ENCODE measurements around the gene FHIT.
"Not testable (repeated sequence)": the region's sequence is repeated elsewhere in the genome, so short reads cannot be mapped to it uniquely, and the experiment has no call there.

Gene FHIT

DNA sequence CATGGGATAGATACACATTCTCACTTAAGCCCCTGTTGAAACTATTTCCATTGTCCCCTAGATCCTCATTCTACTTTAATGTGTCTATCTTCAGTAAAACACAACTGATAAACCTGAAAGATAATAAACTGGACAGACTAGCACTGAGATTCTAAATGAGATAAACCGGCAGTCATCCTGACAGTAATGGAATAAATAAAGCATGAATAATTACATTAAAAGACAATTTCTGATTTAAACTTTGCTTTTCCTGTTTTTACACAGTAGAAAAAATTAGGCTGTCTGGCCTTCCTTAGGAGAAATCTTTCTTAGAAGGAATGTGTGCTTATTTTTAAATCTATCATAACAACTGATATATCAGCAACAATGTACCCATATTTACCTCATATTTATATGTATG is 232.4 kb downstream of the FHIT start:
- TF ChIP-seq GATA1 (IDR thresholded peaks at IDR 0.05; ENCODE audit: low read depth, low read length) = no peak
- no peak for TF ChIP-seq POLR2A (IDR thresholded peaks at IDR 0.05; ENCODE audit: low read length)
- no peak for DNase-seq

GRCh38 chr3:61017028-61017427 is 234.2 kb downstream of the FHIT start:
- not testable (repeated sequence) for DNase-seq

GRCh38 chr3:61015859-61016258 is 235.4 kb downstream of the FHIT start:
- DNase-seq = no peak
- TF ChIP-seq GATA1 (IDR thresholded peaks at IDR 0.05; ENCODE audit: low read depth, low read length) = no peak
- TF ChIP-seq POLR2A (IDR thresholded peaks at IDR 0.05; ENCODE audit: low read length) = no peak

- no peak for TF ChIP-seq POLR2A (IDR thresholded peaks at IDR 0.05; ENCODE audit: low read length)
- no peak for TF ChIP-seq GATA1 (IDR thresholded peaks at IDR 0.05; ENCODE audit: low read depth, low read length)
- DNase-seq = no peak
These were observed 235.8 kb downstream of the FHIT start for GRCh38 chr3:61015408-61015807.

- TF ChIP-seq GATA1 (IDR thresholded peaks at IDR 0.05; ENCODE audit: low read depth, low read length) = no peak
- no peak for TF ChIP-seq POLR2A (IDR thresholded peaks at IDR 0.05; ENCODE audit: low read length)
These were observed 242.3 kb downstream of the FHIT start for GRCh38 chr3:61008998-61009380.

GRCh38 chr3:61008153-61008997 is 242.9 kb downstream of the FHIT start:
- DNase-seq = peak in 1 of 2 experiments; percentile 37
- no peak for TF ChIP-seq GATA1 (IDR thresholded peaks at IDR 0.05; ENCODE audit: low read depth, low read length)
- no peak for TF ChIP-seq POLR2A (IDR thresholded peaks at IDR 0.05; ENCODE audit: low read length)

More at GRCh38 chr3:61008998-61009380, 242.3 kb downstream of the FHIT start:
- no peak for DNase-seq

DNA sequence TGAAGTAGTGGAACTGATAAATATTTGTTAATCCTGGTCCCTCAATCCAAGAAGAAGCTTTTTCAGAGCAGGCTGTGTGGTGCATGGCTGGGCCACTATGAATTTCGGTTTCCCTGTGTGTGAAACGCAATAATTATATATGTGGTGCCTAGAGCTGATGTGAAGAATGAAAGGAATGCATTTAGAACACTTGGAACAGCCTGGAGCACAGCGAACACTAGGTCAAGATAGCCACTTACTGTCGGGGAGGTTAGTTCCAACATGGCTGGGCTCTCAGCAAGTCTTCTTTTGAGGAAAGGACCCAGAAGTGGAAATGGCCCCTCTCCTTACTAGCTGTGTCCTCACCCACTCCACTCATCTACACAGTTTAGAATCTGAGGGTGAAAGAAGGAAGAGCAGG is 245.7 kb downstream of the FHIT start:
- DNase-seq = no peak
- TF ChIP-seq POLR2A (IDR thresholded peaks at IDR 0.05; ENCODE audit: low read length) (no peak), GATA1 (IDR thresholded peaks at IDR 0.05; ENCODE audit: low read depth, low read length) (no peak)

DNA sequence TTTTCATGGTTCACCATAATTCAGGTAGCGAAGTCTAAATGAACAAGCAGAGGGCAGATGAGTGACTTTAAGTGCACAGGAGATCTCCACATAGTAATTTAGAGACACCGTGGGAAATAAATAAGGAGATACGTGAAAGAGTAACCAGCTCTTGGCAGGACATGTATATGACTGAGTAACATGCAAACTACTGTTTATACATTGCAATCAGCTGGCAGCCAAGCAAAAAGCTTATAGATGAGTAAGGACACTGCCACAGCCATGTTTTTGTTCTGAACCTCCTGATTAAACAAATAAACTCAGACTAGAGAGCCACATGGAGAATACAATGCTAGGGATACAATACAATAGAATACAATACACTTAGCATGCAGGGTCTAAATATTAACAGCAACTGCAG is 252.4 kb downstream of the FHIT start:
- DNase-seq = no peak
- TF ChIP-seq GATA1 (IDR thresholded peaks at IDR 0.05; ENCODE audit: low read depth, low read length) = no peak
- TF ChIP-seq POLR2A (IDR thresholded peaks at IDR 0.05; ENCODE audit: low read length) = no peak

DNA sequence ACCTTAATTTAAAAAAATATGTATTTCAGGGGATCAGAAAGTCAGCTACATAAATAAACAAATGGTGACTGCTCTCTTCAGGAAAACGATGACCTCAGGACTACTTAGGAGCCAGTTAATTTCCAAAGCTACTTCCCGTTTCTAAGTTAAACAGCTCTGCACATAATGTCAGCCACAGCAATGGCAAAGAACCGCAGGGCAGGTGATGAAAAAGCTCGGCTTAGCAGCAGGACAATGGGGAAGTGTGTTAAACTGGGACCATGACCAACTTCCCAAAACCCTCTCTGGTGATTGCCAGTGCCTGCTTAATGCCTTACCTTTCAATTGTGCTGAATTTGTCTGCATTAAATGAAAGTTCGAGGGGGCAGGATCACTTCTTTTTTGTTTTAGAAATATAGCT is 258.9 kb downstream of the FHIT start:
- TF ChIP-seq GATA1 (IDR thresholded peaks at IDR 0.05; ENCODE audit: low read depth, low read length) = no peak
- TF ChIP-seq POLR2A (IDR thresholded peaks at IDR 0.05; ENCODE audit: low read length) = no peak
- DNase-seq = peak in 1 of 2 experiments; percentile 4

GRCh38 chr3:60990442-60990730 is 260.9 kb downstream of the FHIT start:
- DNase-seq = no peak
- no peak for TF ChIP-seq GATA1 (IDR thresholded peaks at IDR 0.05; ENCODE audit: low read depth, low read length)
- TF ChIP-seq POLR2A (IDR thresholded peaks at IDR 0.05; ENCODE audit: low read length) = no peak

DNA sequence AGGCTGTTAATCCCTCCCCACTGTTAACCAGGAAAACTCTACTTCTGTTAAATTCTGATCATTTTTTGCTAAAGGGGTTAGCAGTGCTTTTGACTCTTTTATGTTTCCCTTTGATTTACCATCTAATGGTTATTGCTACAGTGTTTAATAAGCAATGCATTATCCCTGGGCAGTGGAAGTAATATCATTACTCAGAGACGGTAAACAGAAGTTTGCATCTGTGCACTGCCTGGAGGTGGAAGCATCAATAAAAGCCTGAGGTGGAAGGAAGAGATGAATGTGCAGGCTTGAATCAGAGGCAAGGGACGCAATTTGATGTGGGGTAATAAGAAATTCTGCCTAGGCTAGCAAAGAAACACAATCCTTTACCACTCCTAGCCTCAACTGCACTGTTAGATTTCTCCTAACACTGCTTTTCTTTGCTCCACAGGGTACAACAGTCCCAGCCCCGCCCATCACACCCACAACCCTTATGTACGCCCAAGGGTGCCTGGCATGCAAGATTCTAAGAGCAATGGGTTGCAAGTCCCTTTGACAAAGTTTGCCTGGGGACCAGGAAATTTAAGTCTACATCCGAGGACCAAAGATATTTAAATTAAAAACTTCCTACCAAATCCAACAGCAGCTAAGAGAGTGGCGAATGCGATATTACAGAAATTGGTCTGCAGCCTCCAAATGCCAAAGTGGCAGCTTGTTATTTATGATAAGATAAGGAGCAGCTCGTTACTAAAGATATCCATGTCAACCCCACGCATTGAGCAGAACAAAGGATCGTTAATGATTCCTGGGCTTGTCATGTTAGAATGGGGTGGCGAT is 261.4 kb downstream of the FHIT start:
- DNase-seq = peak; percentile 75 to 93
- TF ChIP-seq GATA1 (IDR thresholded peaks at IDR 0.05; ENCODE audit: low read depth, low read length) = peak; percentile 10
- no peak for TF ChIP-seq POLR2A (IDR thresholded peaks at IDR 0.05; ENCODE audit: low read length)

GRCh38 chr3:60987191-60987590 is 264.1 kb downstream of the FHIT start:
- not testable (repeated sequence) for DNase-seq

GRCh38 chr3:60986552-60986951 is 264.7 kb downstream of the FHIT start:
- no peak for DNase-seq
- no peak for TF ChIP-seq GATA1 (IDR thresholded peaks at IDR 0.05; ENCODE audit: low read depth, low read length)
- TF ChIP-seq POLR2A (IDR thresholded peaks at IDR 0.05; ENCODE audit: low read length) = no peak

GRCh38 chr3:60983906-60984305 is 267.3 kb downstream of the FHIT start:
- peak in 1 of 2 experiments; percentile 1 for DNase-seq
- TF ChIP-seq GATA1 (IDR thresholded peaks at IDR 0.05; ENCODE audit: low read depth, low read length) (no peak), POLR2A (IDR thresholded peaks at IDR 0.05; ENCODE audit: low read length) (no peak)

DNA sequence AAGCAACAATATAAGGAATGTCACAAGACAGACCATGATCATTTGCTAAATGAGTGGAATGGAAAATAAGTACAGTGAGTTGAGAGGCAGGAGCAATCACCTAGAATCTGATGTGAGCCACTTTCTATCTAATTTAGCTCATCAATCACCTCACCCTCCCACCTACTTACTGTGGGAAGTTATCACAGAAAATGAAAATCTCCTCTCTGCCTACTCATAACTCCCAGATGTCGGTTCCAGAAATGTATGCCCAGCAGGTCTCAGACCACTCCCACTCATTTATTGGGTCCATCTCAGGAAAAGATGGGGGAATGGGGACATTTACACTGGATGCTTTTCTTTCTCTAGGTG is 270.9 kb downstream of the FHIT start:
- no peak for DNase-seq
- TF ChIP-seq GATA1 (IDR thresholded peaks at IDR 0.05; ENCODE audit: low read depth, low read length) = no peak
- no peak for TF ChIP-seq POLR2A (IDR thresholded peaks at IDR 0.05; ENCODE audit: low read length)

Measured in erythroblast (primary cell).